CD4-positive, CD25-positive, alpha-beta regulatory T cell (primary cell): ENCODE data around the gene NUAK1. TPM values are rescaled to one million over a fixed set of nuclear protein-coding genes. Genes with fewer than 3 reads are reported as not detected.

ENCODE experiments used
- ATAC-seq, 2 donors: fragments of 150-1000 bp; cut with Tn5 transposase; one replicate each; pipeline ENCODE4 v1.10.0; 2021; ENCODE audit warnings: low read depth in 2 of 2, moderate number of reproducible peaks in 2 of 2, moderate library complexity in 1 of 2
- DNase-seq, 3 donors: peaks; one replicate each; pipeline versions ENCODE4 v3.0.0 to v3.0.0-alpha.2; 2012 to 2022; ENCODE audit warnings: mixed read lengths in 1 of 3
- H3K27ac ChIP-seq: one replicate; pipeline ENCODE4 v1.7.0; 2013; ENCODE audit warnings: mild to moderate bottlenecking, low read length; ENCODE audit not compliant: insufficient read depth, poor library complexity, severe bottlenecking
- H3K27me3 ChIP-seq: one replicate; pipeline ENCODE4 v1.7.0; 2013; ENCODE audit warnings: low read length; ENCODE audit not compliant: control insufficient read depth, insufficient read depth
- H3K36me3 ChIP-seq: one replicate; pipeline ENCODE4 v1.7.0; 2013; ENCODE audit warnings: mild to moderate bottlenecking, low read length, moderate library complexity; ENCODE audit not compliant: control insufficient read depth, insufficient read depth
- H3K4me1 ChIP-seq: 2 replicates; pipeline ENCODE4 v1.7.0; 2013; ENCODE audit warnings: mild to moderate bottlenecking, low read length; ENCODE audit not compliant: insufficient read depth, control insufficient read depth, poor library complexity, severe bottlenecking
- H3K4me3 ChIP-seq: one replicate; pipeline ENCODE4 v1.7.0; 2013; ENCODE audit warnings: low read depth, mild to moderate bottlenecking, low read length, moderate library complexity
- H3K9me3 ChIP-seq, 2 experiments: 1 replicate in 1 of 2; 2 replicates in 1 of 2; pipeline ENCODE4 v1.7.0; 2013; ENCODE audit warnings: low read length in 2 of 2, mild to moderate bottlenecking in 1 of 2, moderate library complexity in 1 of 2; ENCODE audit not compliant: control insufficient read depth in 2 of 2
- H3K27ac Mint-ChIP-seq, 3 donors: one replicate each; pipeline ENCODE4 v1.8.0; 2020 to 2022; ENCODE audit warnings: mild to moderate bottlenecking in 3 of 3, mixed read lengths in 3 of 3, moderate library complexity in 2 of 3
- H3K27me3 Mint-ChIP-seq: one replicate; pipeline ENCODE4 v1.8.0; 2022; ENCODE audit warnings: mild to moderate bottlenecking, mixed read lengths
- H3K36me3 Mint-ChIP-seq: one replicate; pipeline ENCODE4 v1.8.0; 2020; ENCODE audit warnings: mixed read lengths
- H3K4me1 Mint-ChIP-seq, 4 donors: one replicate each; pipeline ENCODE4 v1.8.0; 2020 to 2022; ENCODE audit warnings: mixed read lengths in 4 of 4, mild to moderate bottlenecking in 1 of 4
- H3K4me3 Mint-ChIP-seq, 4 donors: one replicate each; pipeline ENCODE4 v1.8.0; 2020 to 2022; ENCODE audit warnings: mild to moderate bottlenecking in 4 of 4, mixed read lengths in 4 of 4, moderate library complexity in 3 of 4
- H3K9me3 Mint-ChIP-seq, 7 donors: one replicate each; pipeline ENCODE4 v1.8.0; 2020 to 2022; ENCODE audit warnings: mixed read lengths in 7 of 7, mild to moderate bottlenecking in 3 of 7, moderate library complexity in 2 of 7
- polyA plus RNA-seq, 4 donors: library from polyadenylated mRNA; unstranded; fragments of 300-500 nt; fragmentation: Illumina TruSeq; gene quantifications; one replicate each; pipeline ENCODE4 v1.2.3, GENCODE V29; 2021
- total RNA-seq: library from RNA; stranded (reverse); gene quantifications from one replicate; pipeline ENCODE4 v1.2.3, GENCODE V29; 2022

Gene NUAK1
- total and polyA plus RNA-seq, 5 donors from 2014 or later, result not detected

DNA sequence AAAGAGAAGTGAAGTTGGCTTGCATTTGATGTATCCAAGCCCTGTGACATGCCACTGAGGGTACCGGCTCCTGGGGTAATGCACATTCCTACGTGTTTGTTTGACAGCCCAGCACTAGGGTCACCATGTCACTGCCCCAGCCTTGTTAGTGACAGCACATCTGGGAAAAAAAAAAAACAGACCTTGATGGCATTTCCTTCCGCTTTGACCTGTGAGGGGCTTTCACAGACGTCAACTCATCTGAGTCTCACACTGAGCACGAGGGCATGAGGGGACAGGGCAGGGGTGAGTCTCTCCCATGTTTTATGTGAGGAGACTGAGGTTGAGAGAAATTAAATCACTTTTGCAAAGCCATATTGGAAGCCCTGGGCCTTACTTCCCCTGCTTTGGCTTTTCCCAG, 111.5 kb downstream of the NUAK1 start:
- Histone ChIP-seq H3K27ac (no peak overlapping the region), H3K4me3 (no peak overlapping the region), H3K36me3 (no peaks in the 10 kb centered on the region), H3K4me1 (no peaks in the 10 kb centered on the region), H3K27me3 (no peaks in the 10 kb centered on the region), H3K9me3 (no peaks in the 10 kb centered on the region)
- Mint-ChIP-seq H3K27ac (no peak overlapping the region), H3K9me3 (peaks cover 0 to 3% (median 0%) of the 10 kb centered on the region in 7 donors), H3K27me3 (no peaks in the 10 kb centered on the region), H3K4me1 (no peaks in the 10 kb centered on the region), H3K36me3 (no peaks in the 10 kb centered on the region), H3K4me3 (no peak overlapping the region)
- no peak for ATAC-seq
- DNase-seq, result no peak

DNA sequence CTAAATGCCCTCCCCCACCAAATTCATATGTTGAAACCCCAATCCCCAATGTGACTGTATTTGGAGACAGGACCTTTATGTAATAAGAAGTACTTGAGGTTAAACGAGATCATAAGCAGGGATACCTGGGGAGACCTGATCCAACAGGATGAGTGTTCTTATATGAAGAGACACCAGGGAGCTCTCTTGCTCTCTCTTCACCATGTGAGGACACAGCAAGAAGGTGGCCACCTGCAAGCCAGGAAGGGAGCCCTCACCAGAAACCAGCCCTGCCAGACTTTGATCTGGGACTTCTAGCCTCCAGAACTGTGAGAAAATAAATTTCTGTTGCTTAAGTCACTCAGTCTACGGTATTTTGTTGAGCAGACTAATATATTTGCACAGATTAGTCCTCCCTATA, 113.6 kb downstream of the NUAK1 start:
- Histone ChIP-seq H3K4me1 (no peaks in the 10 kb centered on the region), H3K9me3 (no peaks in the 10 kb centered on the region), H3K36me3 (no peaks in the 10 kb centered on the region), H3K4me3 (no peak overlapping the region), H3K27ac (no peak overlapping the region), H3K27me3 (no peaks in the 10 kb centered on the region)
- H3K27ac Mint-ChIP-seq, result no peak overlapping the region
- H3K36me3 Mint-ChIP-seq, result no peaks in the 10 kb centered on the region
- DNase-seq (no peak), ATAC-seq (no peak)
- peaks cover 0 to 3% (median 0%) of the 10 kb centered on the region in 7 donors for H3K9me3 Mint-ChIP-seq
- H3K4me3 Mint-ChIP-seq, result no peak overlapping the region
- no peaks in the 10 kb centered on the region for H3K4me1 Mint-ChIP-seq
- no peaks in the 10 kb centered on the region for H3K27me3 Mint-ChIP-seq

DNA sequence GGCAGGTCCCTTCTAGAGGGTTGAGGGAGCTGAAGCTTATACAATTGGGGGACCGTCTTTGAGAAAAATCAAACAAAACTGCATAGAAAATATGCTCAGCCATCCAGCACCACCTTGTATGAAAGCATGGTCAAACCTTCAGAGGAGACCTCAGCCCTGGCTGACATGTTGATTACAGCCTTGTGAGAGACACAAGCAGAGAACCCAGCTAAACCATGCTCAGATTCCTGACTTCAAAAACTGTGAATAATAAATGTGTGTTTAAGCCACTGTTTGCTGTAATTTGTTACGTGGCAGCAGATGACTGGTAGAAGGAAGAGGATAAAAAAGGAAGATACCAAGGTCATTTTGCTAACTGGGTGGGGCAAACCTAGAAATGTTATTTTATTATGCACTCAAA, 115.7 kb downstream of the NUAK1 start:
- peaks cover 0 to 14% (median 5%) of the 10 kb centered on the region in 7 donors for H3K9me3 Mint-ChIP-seq
- no peak overlapping the region for H3K4me3 Mint-ChIP-seq
- no peak overlapping the region for H3K27ac Mint-ChIP-seq
- H3K4me3 ChIP-seq, result no peak overlapping the region
- peaks cover 4 to 7% of the 10 kb centered on the region in 2 experiments for H3K9me3 ChIP-seq
- no peaks in the 10 kb centered on the region for H3K27me3 ChIP-seq
- no peaks in the 10 kb centered on the region for H3K4me1 Mint-ChIP-seq
- no peaks in the 10 kb centered on the region for H3K4me1 ChIP-seq
- H3K27me3 Mint-ChIP-seq, result no peaks in the 10 kb centered on the region
- H3K27ac ChIP-seq, result no peak overlapping the region
- ATAC-seq (no peak), DNase-seq (no peak)
- H3K36me3 ChIP-seq, result no peaks in the 10 kb centered on the region
- H3K36me3 Mint-ChIP-seq, result no peaks in the 10 kb centered on the region

DNA sequence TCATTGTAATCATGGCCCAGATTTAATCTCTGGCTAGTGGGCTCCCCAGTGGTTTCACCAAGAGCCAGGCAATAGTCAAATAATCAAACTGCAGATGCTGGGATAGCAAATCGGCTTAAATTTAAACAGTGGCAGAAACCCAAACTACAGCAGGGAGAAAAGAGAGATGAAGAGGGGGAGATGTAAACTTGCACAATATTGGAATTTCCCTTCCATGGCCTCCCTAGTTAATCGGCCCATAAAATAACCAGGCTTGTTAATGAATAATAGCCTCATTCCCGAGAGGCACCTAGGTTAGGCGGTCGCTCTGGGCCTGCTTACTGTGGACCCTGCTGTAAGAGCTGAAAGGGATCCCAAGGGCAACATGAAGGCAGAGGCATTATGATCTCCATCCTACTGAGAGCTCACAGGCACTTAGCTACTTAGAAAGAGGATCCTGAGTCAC, 116.2 kb downstream of the NUAK1 start:
- H3K36me3 Mint-ChIP-seq, result no peaks in the 10 kb centered on the region

DNA sequence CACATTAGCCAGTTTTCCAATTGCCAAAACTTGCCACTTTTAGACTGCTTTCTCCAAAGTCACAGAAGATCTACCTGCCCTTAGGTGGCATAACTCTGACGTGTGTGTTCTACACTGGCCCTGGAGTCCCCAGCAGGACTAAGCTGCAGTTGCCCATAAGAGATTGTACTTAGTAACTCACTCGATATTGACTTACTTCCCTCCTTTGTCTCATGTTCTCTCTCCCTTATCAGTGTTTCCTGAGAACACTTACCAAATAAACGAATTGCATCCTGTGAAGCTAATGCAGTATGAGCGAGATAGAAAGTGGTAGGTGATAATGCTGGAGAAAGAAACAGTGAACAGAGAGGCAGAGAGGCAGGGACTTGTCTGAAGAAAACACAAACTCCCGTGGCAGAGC, 117.2 kb downstream of the NUAK1 start:
- H3K4me1 Mint-ChIP-seq, result no peaks in the 10 kb centered on the region
- H3K27ac Mint-ChIP-seq, result no peak overlapping the region

More for the DNA sequence above, 116.2 kb downstream of the NUAK1 start:
- H3K36me3 ChIP-seq, result no peaks in the 10 kb centered on the region
- H3K27me3 Mint-ChIP-seq, result no peaks in the 10 kb centered on the region
- no peaks in the 10 kb centered on the region for H3K4me1 ChIP-seq
- peaks cover 4 to 7% of the 10 kb centered on the region in 2 experiments for H3K9me3 ChIP-seq
- ATAC-seq, result no peak
- no peak overlapping the region for H3K27ac Mint-ChIP-seq
- no peaks in the 10 kb centered on the region for H3K4me1 Mint-ChIP-seq
- no peaks in the 10 kb centered on the region for H3K27me3 ChIP-seq
- no peak overlapping the region for H3K4me3 Mint-ChIP-seq
- DNase-seq, result no peak
- no peak overlapping the region for H3K27ac ChIP-seq
- peaks cover 0 to 18% (median 5%) of the 10 kb centered on the region in 7 donors for H3K9me3 Mint-ChIP-seq
- H3K4me3 ChIP-seq, result no peak overlapping the region

DNA sequence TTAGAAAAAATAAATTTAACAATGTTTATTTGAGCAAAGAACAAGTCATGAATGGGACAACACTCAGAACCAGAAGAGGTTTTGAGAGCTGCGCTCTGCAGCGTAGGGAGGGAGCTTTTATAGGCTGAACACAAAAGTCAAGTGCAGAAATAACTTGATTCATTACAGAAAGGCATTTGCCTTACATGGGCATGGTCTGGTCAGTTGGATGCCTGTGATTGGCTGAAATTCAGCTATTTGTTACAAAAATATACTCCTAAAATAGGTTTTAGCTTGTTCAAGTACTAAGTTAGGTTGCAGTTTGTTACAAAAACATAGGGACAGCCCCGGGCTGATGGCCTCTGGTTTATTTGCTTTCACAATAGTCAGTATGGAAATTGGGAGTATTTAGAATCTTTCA, 118.0 kb downstream of the NUAK1 start:
- Histone ChIP-seq H3K4me1 (no peaks in the 10 kb centered on the region), H3K9me3 (peaks cover 4 to 7% of the 10 kb centered on the region in 2 experiments), H3K27me3 (no peaks in the 10 kb centered on the region), H3K4me3 (no peak overlapping the region), H3K27ac (no peak overlapping the region), H3K36me3 (no peaks in the 10 kb centered on the region)
- no peak for DNase-seq
- Mint-ChIP-seq H3K27ac (no peak overlapping the region), H3K4me1 (no peaks in the 10 kb centered on the region), H3K27me3 (no peaks in the 10 kb centered on the region), H3K9me3 (peaks cover 0 to 21% (median 8%) of the 10 kb centered on the region in 7 donors), H3K4me3 (no peak overlapping the region), H3K36me3 (no peaks in the 10 kb centered on the region)
- ATAC-seq, result no peak

More for the DNA sequence above, 117.2 kb downstream of the NUAK1 start:
- no peak overlapping the region for H3K4me3 ChIP-seq
- H3K27ac ChIP-seq, result no peak overlapping the region
- ATAC-seq, result no peak
- no peak for DNase-seq
- H3K4me1 ChIP-seq, result no peaks in the 10 kb centered on the region
- no peaks in the 10 kb centered on the region for H3K36me3 ChIP-seq
- no peaks in the 10 kb centered on the region for H3K27me3 ChIP-seq
- H3K9me3 ChIP-seq, result peaks cover 4 to 7% of the 10 kb centered on the region in 2 experiments
- Mint-ChIP-seq H3K9me3 (peaks cover 0 to 21% (median 5%) of the 10 kb centered on the region in 7 donors), H3K4me3 (no peak overlapping the region), H3K27me3 (no peaks in the 10 kb centered on the region), H3K36me3 (no peaks in the 10 kb centered on the region)

DNA sequence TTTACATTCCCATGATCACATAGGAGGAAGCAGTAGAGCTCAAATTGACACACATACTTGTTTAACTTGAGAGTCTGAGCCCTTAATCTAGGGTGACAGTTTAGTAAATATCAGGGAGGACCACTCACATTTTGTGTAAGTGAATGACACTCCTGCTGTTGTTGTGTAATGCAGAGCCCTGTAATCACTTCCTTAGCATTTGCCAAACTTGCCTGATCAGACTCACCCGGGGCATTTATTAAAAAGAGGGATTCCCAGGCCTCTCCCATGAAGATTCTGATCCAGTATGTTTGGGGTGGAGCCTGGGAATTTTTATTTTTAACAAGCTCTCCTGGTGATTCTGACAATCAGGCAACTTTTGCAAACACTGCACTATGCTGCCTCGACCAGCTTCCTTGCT, 119.6 kb downstream of the NUAK1 start:
- Histone ChIP-seq H3K9me3 (peaks cover 4 to 7% of the 10 kb centered on the region in 2 experiments), H3K27me3 (no peaks in the 10 kb centered on the region), H3K27ac (no peak overlapping the region), H3K4me3 (no peak overlapping the region), H3K4me1 (no peaks in the 10 kb centered on the region), H3K36me3 (no peaks in the 10 kb centered on the region)
- Mint-ChIP-seq H3K36me3 (no peaks in the 10 kb centered on the region), H3K27ac (no peak overlapping the region), H3K4me1 (no peaks in the 10 kb centered on the region), H3K4me3 (no peak overlapping the region), H3K27me3 (no peaks in the 10 kb centered on the region), H3K9me3 (peaks cover 0 to 21% (median 10%) of the 10 kb centered on the region in 7 donors)
- DNase-seq, result no peak
- ATAC-seq, result no peak

DNA sequence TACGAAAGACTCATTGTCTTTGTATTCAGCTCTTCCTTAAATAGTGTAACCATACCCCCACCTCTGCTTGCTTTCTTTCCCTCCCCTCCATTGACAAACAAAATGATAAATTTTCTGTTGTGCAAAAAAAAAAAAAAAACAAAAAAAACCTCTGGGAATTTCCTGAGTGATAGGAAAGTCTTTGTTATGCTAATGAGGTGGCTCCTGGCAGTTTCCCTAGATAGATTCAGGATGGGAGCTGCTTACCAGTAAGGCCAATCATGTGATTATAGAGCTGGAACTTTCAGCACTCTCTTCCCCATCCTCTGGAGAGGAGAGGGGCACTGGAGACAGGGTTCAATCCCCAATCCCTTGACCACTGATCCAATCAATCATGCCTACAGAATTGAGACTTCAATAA, 120.5 kb downstream of the NUAK1 start:
- H3K4me1 Mint-ChIP-seq, result no peaks in the 10 kb centered on the region
- H3K36me3 Mint-ChIP-seq, result no peaks in the 10 kb centered on the region
- H3K9me3 Mint-ChIP-seq, result peaks cover 0 to 21% (median 10%) of the 10 kb centered on the region in 7 donors
- H3K36me3 ChIP-seq, result no peaks in the 10 kb centered on the region
- peak overlapping the region in 1 of 4 donors; percentile 2 for H3K4me3 Mint-ChIP-seq
- H3K27ac ChIP-seq, result no peak overlapping the region
- H3K27me3 ChIP-seq, result no peaks in the 10 kb centered on the region
- H3K4me3 ChIP-seq, result no peak overlapping the region
- peaks cover 4 to 7% of the 10 kb centered on the region in 2 experiments for H3K9me3 ChIP-seq
- no peaks in the 10 kb centered on the region for H3K27me3 Mint-ChIP-seq
- no peak overlapping the region for H3K27ac Mint-ChIP-seq
- DNase-seq (no peak), ATAC-seq (no peak)
- H3K4me1 ChIP-seq, result no peaks in the 10 kb centered on the region
